ENCODE measurements around the gene CHERP.
A peak's percentile ranks its signal among the peaks of the same experiment; 100 is the strongest.

The CHERP gene

GRCh38 chr19:16542045-16542909, at the start of gene CHERP:
CHERP (minus strand) TSS chr19:16542437; CDS start chr19:16542378, 59 bp downstream.
- peak; percentile 96 for DNase-seq

DNA sequence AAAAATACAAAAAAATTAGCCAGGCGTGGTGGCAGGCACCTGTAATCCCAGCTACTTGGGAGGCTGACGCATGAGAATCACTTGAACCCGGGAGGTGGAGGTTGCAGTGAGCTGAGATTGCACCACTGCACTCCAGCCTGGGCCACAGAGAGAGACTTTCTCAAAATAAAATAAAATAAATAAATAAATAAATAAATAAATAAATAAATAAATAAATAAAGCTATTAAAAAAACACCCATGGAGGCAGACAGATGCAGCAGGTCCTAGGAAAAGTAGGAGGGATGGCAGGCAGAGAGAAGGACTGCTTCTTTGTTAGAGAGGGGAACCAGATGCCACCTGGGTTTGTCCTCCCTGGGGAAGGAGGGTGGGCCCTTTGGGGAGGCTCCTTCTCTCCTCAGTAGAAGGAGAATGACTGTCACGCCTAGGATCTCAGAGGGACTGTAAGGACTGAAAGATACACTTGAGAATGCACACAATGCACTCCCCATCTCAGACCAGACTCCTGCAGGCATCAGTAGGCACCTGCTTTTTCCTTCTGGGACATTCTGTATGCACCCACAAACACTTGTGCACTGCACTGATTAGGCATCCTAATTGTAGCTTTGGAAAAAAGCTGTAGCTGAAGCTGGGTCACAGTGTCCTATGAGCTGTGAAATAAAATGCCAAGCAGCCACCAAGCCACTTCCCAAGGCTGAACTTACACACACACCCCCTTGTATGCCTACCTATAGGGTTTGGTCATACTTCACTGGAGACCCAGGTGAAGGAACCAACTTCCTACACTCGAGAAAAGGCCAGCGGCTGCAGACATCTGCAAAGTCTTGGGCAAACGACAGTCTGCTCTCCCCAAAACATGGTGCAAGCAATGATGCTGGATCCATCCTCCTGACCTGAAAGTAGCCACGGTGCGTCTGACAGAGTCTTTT, 48.9 kb upstream of the CHERP start:
- DNase-seq, result no peak

DNA sequence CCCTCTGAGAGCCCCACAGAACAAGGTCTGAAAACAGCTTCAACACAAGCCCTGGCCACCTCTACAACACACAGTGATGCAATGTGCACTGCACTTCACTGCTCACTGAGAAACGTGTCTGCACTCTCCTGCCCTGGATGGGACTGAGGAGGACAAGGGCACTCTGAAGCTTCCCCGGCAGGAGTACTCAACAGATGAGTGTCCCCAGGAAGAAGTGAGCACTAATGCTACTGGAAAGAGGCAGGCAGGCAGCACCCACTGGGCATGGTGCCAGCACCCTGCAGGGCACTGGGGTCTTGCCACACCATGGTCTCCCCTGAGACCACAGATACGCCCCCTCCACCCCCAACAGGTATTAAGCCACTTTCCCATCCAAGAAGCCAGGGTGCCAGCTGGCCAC, 47.7 kb upstream of the CHERP start:
- DNase-seq, result no peak

DNA sequence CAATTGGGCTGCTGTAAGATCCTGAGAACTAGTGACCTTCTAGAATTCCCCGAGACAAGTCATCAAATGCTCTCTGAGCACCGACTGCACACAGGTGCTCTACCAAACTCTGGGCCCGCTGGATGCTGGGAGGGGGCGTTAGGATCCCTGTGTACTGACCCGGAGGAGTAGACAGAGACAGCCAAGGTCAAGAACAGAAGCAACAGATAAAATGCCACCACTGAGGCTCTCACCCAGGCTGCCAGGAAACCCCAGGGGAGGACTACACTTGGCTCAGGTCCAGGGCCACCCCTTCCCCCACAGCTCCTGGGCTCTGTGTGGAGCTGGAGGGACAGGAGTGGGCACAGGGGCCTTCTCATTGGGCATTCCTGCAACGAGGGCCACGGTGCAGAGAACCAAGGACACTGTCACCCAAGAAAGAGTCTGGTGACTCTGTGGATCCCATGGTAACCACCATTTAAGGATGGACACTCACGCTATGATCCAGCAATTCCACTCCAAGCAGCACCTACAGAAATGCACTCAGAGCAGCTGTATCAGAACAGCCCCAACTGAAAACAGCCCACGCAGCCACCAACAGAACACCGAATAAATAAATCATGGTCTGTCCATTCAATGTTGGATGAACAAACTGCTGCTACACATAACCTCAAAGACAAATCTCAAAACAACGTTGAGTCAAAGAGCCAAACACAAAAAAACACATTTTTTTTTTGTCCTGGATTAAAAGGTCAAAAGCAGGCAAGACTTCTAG, 46.8 kb upstream of the CHERP start:
- DNase-seq, result no peak

DNA sequence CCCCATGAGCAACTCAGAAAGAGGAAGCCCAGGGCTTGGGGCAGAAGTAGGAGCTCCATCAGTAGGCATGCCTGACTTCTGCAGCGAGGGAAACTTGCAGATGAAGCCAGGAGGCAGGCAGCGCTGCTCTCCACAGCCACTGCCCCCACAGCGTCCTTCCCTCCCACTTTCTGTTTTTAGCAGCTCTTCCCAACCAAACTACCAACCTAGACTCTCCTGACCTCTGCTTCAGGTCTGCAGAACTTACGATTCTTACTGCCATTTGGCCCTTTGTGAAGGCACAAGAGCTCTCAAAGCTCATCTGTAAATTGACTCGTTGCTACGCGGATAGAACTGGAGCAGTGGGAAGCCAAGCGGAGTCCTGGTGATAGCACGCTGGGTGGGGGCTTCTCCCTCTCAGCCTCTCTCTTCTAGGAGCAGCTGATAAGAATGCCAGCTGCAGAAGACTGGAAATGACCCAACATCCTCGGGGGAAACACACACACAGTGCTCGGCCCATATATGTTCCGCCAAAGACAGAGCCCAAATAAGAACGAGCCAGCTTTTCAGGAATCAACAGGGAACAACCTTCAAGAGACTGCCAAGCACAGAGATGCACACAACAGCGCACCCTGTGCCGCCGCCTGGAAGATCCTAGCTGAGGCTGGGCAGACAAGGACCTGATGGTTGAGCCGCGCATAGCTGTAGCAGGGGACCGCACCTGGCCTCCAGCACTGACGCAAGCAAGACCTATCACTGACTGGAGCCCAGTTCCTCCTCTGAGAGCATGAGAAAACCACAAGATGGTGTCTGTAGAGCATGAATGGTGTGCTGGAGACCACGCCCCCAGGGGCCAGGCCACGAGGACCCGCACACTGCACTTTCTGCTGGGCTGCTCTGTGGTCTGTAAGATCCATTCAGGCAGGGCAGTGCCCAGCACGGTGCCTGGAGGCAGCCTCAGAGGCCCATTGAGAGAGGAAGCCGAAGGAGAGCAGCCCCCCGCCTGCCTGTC, 45.9 kb upstream of the CHERP start:
- peak; percentile 70 for DNase-seq

GRCh38 chr19:16586991-16587832, 45.0 kb upstream of the CHERP start:
- DNase-seq, result peak; percentile 52

- no peak for DNase-seq
Measured at GRCh38 chr19:16586477-16586871, 44.2 kb upstream of the CHERP start.

DNA sequence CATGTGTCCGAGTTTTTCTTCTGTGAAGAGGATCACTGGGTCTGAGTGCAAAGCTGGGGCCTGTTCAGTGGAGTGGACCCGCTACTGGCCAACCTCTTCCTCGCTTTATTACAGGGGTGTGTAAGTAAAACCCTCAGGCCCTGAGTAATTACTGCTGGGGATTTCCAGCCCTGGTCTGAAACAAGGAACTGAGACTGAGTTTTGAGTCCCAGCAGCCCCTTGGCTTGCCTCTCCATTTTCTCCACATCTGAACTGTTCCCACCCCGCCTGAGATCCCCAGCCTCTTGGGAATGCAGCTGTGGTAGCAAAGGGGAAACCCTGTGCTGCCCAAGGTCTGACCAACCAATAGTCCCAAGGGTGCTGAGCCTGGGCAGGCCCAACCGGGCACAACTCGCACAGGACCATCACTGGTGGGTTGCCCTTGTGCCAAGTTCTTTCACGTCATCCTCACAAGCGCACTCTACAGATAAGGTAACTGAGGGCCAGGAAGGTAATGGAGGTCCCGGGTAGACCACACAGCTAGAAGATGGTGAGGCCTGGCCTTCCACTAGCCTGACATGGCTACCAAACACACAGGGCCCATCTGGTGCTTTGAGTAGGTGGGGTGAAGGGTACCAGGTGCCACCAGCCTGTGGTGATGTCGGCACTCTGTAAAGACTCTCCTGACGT, 43.7 kb upstream of the CHERP start:
- DNase-seq, result peak; percentile 54

GRCh38 chr19:16585094-16585801, 43.0 kb upstream of the CHERP start:
- no peak for DNase-seq

DNA sequence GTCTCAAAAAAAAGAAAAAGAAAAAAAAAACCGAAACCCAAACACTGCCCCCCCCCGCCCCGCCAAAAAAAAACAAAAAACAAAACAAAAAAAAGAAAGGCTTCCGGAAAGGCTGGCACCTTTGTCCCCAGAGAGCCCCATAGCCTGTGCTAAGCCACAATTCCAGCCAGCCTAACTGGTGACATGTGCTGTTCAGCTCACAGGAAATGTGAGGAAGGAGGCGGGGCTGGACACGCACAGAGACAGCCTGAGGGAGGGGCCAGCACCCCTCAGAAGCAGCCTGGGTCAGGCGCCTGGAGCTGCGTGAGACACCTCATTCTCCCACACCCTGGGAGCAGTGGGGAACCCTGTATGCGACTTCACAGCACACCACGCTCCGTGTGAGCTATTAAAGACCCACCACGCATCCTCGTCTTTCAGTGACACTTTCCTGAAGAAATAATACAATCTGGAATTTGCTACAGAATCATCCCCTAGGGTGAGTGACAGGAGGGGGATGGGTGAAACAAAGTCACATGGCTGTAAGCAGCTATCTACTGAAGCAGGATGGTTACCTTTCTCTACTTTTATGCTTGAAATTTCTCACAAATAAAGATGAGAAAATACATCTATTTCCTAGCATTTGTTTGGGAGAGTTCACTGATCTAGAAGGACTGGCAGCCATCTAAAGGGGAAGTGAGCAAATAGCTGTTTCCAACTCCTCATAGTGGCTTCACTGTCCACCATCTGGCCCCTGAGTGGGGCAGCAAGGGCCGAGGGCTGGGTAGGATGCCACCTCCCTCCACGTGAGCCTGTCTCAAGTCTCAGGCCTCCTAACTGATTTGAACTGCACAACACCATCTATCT, 42.2 kb upstream of the CHERP start:
- DNase-seq, result peak; percentile 95

DNA sequence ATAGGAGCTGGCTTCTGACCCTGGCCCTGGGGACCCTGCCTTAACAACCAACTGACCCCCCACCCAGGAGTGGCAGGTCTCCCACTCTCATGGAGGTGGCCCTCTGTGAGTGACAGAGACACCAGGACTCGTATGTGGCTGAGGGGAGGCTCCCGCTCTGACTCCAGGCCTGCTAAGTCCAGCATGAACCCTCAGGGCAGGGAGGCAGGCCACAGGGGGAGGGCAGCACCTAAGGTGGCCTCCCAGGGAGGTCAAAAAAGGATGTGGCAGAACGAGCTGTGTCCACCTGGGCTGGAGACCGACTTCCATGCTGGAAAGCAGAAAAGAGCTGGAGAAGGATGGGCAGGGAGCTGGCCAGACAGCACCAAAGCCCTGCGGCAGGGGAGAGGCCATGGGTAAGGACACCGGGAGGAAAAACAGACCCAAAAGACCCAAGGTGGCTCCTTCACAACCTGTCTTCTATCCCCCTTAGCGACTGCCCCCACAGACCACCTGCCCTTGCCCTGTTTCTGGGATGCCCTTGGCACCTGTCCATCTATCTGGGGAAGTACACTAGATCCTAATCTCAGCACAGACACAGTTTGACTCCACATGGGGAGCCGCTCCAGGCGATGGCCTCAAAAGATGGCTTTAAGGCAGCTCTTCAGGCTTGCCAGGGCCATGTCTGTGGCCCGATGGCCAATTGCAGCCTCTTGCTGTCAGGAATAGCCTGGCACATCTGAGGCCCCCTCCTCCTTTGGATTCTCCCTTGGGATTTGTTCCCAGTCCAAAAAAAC, 40.4 kb upstream of the CHERP start:
- no peak for DNase-seq

GRCh38 chr19:16581971-16582343, 39.7 kb upstream of the CHERP start:
- DNase-seq, result no peak

DNA sequence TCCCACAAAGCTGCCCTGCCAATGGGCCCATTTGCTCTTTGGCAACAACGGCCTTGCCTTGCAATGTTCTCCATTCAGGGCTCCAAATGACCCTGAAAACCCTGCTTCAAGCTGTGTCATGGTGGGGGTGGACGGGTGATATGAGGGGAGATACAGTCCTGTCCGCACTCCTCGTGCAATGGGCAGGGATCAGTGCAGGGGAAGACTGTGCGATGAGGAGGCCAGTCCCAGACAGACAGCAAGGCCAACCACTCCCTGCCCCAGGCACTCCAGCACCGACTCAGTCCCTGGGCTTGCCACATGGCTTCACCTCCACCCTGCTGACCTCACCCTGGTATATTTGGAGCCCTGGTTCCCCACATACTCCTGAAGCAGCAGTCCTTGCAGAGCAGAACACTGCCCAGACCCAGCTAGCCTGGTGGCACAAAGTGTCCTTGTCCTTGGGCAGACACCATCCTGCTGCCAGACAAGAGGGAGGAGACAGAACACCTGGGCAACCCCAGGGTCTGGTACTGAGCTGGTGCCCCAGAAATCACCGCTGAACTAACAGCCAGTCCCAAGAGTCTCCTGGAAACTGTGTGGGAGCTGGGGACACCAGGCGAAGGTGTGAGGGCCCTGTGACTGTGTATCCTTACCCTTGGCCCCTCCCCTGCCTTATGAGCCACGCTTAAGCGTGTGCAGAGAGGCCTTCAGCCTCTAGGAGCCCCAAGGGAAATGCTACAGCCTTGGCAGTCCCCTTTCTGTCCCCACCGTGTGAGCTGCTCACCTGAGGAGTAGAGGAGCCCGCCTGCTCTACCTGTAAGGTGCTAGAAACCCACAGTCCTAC, 39.1 kb upstream of the CHERP start:
- DNase-seq, result no peak

DNA sequence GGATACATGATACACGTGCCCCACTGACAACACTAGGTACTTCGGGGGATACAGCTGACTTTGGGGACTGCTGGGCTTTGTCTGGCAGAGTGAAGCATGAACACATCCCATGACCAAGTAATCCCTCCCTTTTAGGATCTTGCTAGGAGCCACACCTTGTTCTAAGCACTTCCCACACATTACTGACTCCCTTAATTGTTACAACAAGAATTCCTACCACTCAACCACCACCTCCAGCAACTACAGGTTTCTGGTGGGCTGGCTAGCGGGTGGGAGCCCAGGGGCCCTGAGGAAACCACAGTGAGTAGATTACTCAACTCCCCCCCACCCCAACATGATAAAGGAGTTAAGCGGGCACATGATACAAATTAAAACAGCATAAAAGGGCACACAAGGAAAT, 37.1 kb upstream of the CHERP start:
- no peak for DNase-seq

DNA sequence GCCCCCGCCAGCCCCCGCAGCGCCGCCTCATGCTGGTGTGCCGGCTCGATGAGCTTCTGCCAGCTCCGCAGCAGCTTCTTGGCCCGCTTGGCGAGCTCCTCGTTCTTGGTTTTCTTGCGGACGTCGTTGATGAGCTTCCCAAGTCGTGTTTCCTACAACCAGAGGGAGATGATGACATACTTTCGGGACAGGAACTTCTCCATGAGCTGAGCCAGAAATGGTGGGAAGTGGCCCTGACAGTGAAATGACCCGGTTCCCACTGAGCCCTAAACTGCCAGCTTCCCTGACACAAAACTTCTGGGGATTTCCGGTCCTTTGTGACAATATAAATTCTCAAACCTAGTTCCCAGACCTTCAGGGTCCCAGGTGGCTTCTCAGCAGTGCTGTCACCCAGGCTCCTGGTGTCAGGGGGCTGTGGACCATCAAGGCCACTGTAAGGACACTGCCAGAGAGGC, 35.3 kb upstream of the CHERP start:
- DNase-seq, result no peak

GRCh38 chr19:16576690-16577530, 34.7 kb upstream of the CHERP start:
- no peak for DNase-seq
